Measurements from ENCODE around the gene EMSY. TPM values are rescaled to one million over a fixed set of nuclear protein-coding genes. Genes with fewer than 3 reads are reported as not detected.
"Not testable (repeated sequence)": the region's sequence is repeated elsewhere in the genome, so short reads cannot be mapped to it uniquely, and the experiment has no call there.

The EMSY gene
- total RNA-seq, 6 experiments from 2014 or later, result 12.3 to 17.5 (median 15.2) TPM

DNA sequence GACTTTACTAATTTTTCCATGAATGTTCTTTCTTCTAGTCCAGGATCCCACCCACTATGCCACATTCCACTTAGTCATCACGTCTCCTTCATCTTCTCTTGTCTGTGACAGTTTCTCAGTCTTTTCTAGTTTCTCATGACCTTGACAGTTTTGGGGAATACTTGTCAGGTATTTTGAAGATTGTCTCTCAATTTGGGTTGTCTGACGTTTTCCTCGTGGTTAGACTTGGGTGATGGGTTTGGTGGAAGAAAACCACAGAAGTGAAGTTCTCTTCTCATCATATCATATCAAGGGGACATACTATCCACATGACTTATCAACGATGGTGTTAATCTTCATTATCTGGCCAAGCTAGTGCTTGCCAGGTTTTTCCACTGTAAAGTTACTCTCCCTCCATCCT is 123.3 kb downstream of the EMSY start:
- Mint-ChIP-seq H3K36me3 (ENCODE audit: low read depth) (no peaks in the 10 kb centered on the region), H3K9me3 (no peaks in the 10 kb centered on the region), H3K4me1 (ENCODE audit: low read depth) (peaks cover 4% of the 10 kb centered on the region), H3K4me3 (no peak overlapping the region), H3K27me3 (ENCODE audit: insufficient read depth) (peaks cover 3% of the 10 kb centered on the region), H3K27ac (no peak overlapping the region)
- DNase-seq, result no peak
- TF ChIP-seq, protein P1, sequence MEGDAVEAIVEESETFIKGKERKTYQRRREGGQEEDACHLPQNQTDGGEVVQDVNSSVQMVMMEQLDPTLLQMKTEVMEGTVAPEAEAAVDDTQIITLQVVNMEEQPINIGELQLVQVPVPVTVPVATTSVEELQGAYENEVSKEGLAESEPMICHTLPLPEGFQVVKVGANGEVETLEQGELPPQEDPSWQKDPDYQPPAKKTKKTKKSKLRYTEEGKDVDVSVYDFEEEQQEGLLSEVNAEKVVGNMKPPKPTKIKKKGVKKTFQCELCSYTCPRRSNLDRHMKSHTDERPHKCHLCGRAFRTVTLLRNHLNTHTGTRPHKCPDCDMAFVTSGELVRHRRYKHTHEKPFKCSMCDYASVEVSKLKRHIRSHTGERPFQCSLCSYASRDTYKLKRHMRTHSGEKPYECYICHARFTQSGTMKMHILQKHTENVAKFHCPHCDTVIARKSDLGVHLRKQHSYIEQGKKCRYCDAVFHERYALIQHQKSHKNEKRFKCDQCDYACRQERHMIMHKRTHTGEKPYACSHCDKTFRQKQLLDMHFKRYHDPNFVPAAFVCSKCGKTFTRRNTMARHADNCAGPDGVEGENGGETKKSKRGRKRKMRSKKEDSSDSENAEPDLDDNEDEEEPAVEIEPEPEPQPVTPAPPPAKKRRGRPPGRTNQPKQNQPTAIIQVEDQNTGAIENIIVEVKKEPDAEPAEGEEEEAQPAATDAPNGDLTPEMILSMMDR (IDR thresholded peaks at IDR 0.05), result no peak

DNA sequence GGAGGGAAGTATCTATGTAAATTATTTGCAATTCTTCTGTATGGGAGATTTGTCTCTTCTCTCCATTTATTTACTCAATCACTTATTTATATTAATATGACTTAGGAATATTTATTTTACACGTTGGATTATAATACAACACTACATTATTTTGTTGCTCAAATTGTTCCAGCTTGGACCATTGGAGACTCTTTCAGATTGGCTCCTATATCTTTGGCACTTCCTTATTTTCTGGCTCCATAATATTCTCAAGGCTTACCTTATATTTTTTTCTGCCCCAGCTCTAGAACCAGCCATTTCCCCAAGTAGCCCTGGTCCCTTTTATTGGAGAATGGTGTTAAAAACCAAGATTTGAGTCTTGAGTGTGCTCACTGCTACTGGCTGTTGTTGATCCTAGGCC is 123.8 kb downstream of the EMSY start:
- no peak for DNase-seq
- Mint-ChIP-seq H3K4me3 (no peak overlapping the region), H3K4me1 (ENCODE audit: low read depth) (peaks cover 9% of the 10 kb centered on the region), H3K36me3 (ENCODE audit: low read depth) (no peaks in the 10 kb centered on the region), H3K27me3 (ENCODE audit: insufficient read depth) (peaks cover 3% of the 10 kb centered on the region), H3K9me3 (no peaks in the 10 kb centered on the region), H3K27ac (no peak overlapping the region)
- TF ChIP-seq, protein P1 (IDR thresholded peaks at IDR 0.05), result no peak

DNA sequence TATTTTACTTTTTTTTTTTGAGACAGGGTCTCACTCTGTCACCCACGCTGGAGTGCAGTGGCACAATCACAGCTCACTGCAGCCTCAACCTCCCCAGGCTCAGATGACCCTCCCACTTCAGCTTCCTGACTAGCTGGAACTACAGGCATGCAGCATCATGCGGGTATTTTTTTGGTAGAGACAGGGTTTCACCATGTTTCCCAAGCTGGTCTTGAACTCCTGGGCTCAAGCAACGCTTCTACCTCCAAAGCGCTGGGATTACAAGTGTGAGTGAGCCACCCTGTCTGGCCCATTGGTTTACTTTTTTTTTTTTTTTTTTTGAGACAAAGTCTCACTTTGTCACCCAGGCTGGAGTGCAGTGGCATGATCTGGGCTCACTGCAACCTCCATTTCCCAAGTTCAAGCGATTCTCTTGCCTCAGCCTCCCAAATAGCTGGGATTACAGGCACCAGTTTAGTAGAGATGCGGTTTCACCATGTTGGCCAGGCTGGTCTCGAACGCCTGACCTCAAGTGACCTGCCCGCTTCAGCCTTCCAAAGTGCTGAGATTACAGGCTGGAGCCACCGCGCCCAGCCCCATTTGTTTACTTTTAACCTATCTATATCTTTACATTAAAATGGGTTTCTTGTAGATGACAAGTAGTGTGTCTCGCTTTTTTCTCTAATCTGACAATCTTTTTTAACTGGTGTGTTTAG is 127.5 kb downstream of the EMSY start:
- peaks cover 41% of the 10 kb centered on the region for H3K4me1 Mint-ChIP-seq (ENCODE audit: low read depth)

DNA sequence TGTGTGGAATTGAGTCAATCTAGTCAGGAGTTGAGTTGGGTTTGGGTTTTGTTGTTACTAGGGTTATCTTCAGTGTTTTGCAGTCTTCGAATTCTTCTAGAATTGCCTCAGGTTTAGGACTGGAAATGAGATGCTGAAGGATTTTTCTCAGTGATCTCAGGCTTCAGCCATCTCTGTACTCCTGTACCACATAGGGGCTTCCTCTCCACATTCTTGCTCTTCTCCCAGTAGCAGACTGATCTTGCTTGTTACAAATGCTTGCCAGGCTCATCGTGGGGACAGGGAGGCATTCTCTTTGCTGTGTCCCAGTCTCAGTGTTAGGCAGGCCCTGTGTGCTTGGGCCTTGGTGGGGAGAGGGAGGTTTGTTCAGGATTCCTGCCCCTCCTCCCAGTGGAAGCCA is 129.6 kb downstream of the EMSY start:
- Mint-ChIP-seq H3K4me3 (no peak overlapping the region; the same call in 1 of the 2 replicates), H3K36me3 (ENCODE audit: low read depth) (no peaks in the 10 kb centered on the region), H3K4me1 (ENCODE audit: low read depth) (peaks cover 60% of the 10 kb centered on the region), H3K9me3 (no peaks in the 10 kb centered on the region), H3K27ac (peak overlapping the region; percentile 62), H3K27me3 (ENCODE audit: insufficient read depth) (peaks cover 3% of the 10 kb centered on the region)
- DNase-seq, result peak; percentile 49
- TF ChIP-seq, protein P1 (IDR thresholded peaks at IDR 0.05), result no peak

More for the DNA sequence above, 127.5 kb downstream of the EMSY start:
- H3K4me3 Mint-ChIP-seq; DNase-seq; H3K36me3 Mint-ChIP-seq (ENCODE audit: low read depth); H3K27ac Mint-ChIP-seq; H3K27me3 Mint-ChIP-seq (ENCODE audit: insufficient read depth); H3K9me3 Mint-ChIP-seq: not testable (repeated sequence)

DNA sequence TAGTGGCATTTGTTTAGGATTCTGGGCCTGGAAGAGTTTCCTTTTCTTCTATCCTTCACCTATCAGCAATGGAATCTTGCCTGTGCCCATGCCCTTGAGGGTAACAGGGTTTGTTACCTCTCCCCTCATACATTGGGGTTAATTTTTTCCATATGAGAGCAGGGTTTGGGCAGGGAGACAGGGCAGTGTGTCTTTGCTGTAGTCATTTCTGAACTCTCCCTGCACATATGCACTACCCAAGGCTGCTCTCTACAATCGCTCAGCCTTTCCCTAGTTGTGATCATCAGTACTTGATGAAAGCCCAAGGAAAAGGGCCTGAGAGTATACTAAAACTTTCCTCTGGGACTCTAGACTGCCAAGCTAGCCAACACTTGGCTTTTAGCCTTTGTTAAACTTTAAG is 130.1 kb downstream of the EMSY start:
- peak overlapping the region; percentile 62 for H3K27ac Mint-ChIP-seq
- TF ChIP-seq, protein P1 (IDR thresholded peaks at IDR 0.05), result no peak
- H3K4me1 Mint-ChIP-seq (ENCODE audit: low read depth), result peaks cover 62% of the 10 kb centered on the region
- no peak for DNase-seq
- H3K27me3 Mint-ChIP-seq (ENCODE audit: insufficient read depth), result peaks cover 3% of the 10 kb centered on the region
- no peak overlapping the region for H3K4me3 Mint-ChIP-seq
- no peaks in the 10 kb centered on the region for H3K36me3 Mint-ChIP-seq (ENCODE audit: low read depth)
- no peaks in the 10 kb centered on the region for H3K9me3 Mint-ChIP-seq

DNA sequence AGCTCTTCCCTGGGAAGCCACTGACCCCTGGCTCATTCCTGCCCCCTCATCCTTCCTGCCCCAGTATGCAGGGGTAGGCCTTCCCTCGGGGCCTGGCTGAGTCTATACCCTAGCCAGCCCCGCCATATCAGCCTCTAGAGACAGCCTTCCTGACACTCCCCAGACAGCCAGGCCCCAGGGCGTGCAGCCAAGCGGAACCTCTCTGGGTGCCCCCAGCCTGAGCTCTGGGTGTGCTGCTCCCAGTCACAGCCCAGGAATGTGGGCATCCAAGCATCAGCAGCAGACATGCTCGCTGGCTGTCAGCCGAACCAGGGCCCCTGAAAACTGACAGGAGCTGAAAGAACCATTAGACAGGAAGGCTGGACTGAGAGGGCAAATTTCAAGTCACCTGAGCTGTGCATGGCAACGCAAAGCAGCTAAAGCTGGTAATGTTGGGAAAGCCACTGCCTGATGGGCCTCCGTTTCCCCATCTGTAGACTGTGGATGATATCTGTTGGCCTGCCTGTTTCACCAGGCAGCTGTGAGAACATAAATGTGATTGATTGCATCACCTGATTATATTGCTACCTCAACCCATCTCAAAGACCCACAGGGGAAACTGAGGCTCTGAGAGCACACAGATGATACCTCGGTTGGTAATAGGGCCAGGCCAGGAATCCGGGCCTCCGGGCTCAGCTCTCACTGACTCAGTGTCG is 132.6 kb downstream of the EMSY start:
- H3K36me3 Mint-ChIP-seq (ENCODE audit: low read depth), result no peaks in the 10 kb centered on the region
- no peaks in the 10 kb centered on the region for H3K9me3 Mint-ChIP-seq

More for the DNA sequence above, 132.6 kb downstream of the EMSY start:
- DNase-seq, result peak; percentile 88
- peaks cover 62% of the 10 kb centered on the region for H3K4me1 Mint-ChIP-seq (ENCODE audit: low read depth)
- no peaks in the 10 kb centered on the region; the same call in none of the 2 replicates for H3K27me3 Mint-ChIP-seq (ENCODE audit: insufficient read depth)
- peak overlapping the region; percentile 33 for H3K4me3 Mint-ChIP-seq
- peak overlapping the region; percentile 90 for H3K27ac Mint-ChIP-seq
- TF ChIP-seq, protein P1 (IDR thresholded peaks at IDR 0.05), result no peak

All from HFFc6 (cell line).